ENCODE measurements around the gene ZNF836.

- TF ChIP-seq POLR2AphosphoS5 (IDR thresholded peaks at IDR 0.05) (no peak), CTCF (IDR thresholded peaks at IDR 0.05) (no peak), POLR2A (IDR thresholded peaks at IDR 0.05) (no peak)
These were observed 529 bp downstream of the ZNF836 start for GRCh38 chr19:52170863-52171320.
